ENCODE data around the gene OR7G2.
"Not testable (repeated sequence)": the region's sequence is repeated elsewhere in the genome, so short reads cannot be mapped to it uniquely, and the experiment has no call there.

Gene OR7G2

GRCh38 chr19:9075064-9075949 lies 32.0 kb downstream of the OR7G2 start:
- no peak for DNase-seq (ENCODE audit: low read depth in 2 of 3, low spot score in 1 of 3)

GRCh38 chr19:9073806-9074205 lies 33.5 kb downstream of the OR7G2 start:
- DNase-seq (ENCODE audit: low read depth in 2 of 3, low spot score in 1 of 3) = no peak

- DNase-seq (ENCODE audit: low read depth in 2 of 3, low spot score in 1 of 3) = not testable (repeated sequence)
These were observed 35.6 kb downstream of the OR7G2 start for GRCh38 chr19:9071720-9072119.

- DNase-seq (ENCODE audit: low read depth in 2 of 3, low spot score in 1 of 3) = no peak
These were observed 37.2 kb downstream of the OR7G2 start for GRCh38 chr19:9070066-9070465.

DNA sequence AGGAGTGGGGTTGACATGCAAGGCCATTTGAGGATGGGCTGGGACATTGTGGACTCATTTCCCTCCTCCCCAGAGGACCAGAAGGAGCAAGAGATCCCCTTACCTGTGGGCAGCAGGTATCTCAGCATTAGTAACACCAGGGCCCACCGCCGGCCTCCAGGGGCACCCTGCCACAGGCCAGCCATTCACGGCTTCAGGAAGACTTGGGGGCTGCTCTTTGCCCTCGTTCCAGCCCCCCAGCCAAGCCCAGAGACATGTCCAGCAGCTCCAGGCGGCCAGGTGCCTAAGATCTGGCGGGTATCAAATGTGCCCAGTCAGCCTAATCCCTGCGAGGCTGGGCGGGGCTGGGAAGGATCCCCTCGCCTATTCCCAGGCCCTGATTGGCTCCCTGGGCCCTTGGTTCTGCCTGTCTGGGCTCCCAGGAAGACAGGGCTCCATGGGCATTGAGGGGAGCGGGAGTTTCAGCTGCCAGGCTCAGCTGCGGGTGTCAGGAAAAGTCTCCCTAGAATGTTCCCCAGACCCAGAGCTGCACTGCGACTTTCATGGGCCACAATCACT lies 41.7 kb downstream of the OR7G2 start:
- no peak for DNase-seq (ENCODE audit: low read depth in 2 of 3, low spot score in 1 of 3)

GRCh38 chr19:9061879-9062278 lies 45.4 kb downstream of the OR7G2 start:
- no peak for DNase-seq (ENCODE audit: low read depth in 2 of 3, low spot score in 1 of 3)

DNA sequence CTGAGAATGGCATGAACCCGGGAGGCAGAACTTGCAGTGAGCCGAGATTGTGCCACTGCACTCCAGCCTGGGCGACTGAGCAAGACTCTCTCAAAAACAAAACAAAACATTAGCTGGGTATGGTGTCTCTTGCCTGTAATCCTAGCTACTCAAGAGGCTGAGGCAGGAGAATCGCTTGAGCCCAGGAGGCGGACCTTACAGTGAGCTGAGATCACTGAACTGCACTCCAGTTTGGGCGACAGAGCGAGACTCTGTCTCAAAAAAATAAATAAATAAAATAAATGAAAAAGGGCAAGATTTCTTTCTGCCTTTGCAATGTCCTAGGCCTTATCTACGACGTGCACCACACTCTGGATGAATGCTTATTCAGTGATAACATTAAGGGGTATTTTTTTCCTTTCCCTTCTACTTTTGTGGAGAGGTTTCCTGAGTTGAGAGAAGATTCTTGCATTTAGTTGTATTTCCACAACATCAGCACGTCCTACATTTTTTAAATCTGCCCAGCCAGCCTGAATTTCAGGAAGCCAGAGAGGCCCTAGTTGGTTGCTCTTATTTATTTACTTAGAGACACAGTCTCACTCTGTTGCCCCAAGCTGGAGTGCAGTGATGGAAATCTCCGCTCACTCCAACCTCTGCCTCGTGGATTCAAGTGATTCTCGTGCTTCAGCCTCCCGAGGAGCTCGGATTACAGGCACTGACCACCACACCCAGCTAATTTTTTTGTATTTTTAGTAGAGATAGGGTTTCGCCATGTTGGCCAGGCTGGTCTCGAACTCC lies 46.5 kb downstream of the OR7G2 start:
- DNase-seq (ENCODE audit: low read depth in 2 of 3, low spot score in 1 of 3) = no peak

DNA sequence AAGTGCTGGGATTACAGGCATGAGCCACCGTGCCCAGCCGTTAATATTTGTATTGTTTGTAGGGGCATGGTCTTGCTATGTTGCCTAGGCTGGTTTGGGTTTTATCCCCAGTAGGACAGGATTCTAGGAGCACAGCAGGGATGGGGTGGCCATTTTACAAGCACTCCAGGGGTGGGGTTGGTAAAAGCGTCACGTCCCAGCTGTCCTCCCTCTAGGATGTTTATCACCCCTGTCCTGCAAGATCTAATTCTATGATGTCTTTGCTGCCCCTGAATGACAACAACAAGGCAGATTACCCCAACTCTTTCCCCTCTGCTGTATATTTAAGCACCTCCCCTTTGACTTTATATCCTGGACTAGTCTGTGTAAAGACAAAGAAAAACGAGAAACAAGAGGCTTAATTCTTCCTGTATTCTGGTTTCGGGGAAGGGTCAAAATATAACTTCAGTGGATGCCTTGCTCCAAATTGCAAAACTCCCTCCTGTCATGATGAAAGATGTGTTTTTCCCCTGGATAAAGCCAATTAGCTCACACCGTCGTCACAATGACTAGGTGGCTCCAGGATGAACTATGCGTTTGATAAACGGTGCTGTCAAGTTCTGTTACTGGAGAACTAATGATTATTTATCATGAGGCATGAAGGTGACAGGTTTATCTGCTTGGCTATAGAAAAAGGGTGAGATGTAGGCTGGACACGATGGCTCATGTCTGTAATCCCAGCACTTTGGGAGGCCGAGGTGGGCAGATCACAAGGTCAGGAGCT lies 48.2 kb downstream of the OR7G2 start:
- no peak for DNase-seq (ENCODE audit: low read depth in 2 of 3, low spot score in 1 of 3)

- DNase-seq (ENCODE audit: low read depth in 2 of 3, low spot score in 1 of 3) = no peak
These were observed 49.6 kb downstream of the OR7G2 start for GRCh38 chr19:9057505-9058258.

DNA sequence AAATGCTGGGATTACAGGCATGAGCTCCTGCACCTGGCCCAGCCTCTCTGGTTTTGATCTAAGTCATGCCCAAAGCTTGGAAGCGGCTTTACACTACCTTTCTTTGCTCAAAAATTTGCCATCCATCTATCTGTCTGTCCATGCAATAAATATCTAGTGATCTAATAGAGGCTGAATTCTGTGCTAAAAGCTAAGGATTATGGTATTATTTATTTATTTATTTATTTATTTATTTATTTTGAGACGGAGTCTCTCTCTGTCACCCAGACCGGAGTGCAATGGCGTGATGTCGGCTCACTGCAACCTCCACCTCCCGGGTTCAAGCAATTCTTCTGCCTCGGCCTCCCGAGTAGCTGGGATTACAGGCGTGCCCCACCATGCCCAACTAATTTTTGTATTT lies 51.1 kb downstream of the OR7G2 start:
- not testable (repeated sequence) for DNase-seq (ENCODE audit: low read depth in 2 of 3, low spot score in 1 of 3)

GRCh38 chr19:9054765-9055164 lies 52.5 kb downstream of the OR7G2 start:
- DNase-seq (ENCODE audit: low read depth in 2 of 3, low spot score in 1 of 3) = no peak

GRCh38 chr19:9054207-9054606 lies 53.1 kb downstream of the OR7G2 start:
- no peak for DNase-seq (ENCODE audit: low read depth in 2 of 3, low spot score in 1 of 3)

GRCh38 chr19:9053674-9054073 lies 53.6 kb downstream of the OR7G2 start:
- not testable (repeated sequence) for DNase-seq (ENCODE audit: low read depth in 2 of 3, low spot score in 1 of 3)

DNA sequence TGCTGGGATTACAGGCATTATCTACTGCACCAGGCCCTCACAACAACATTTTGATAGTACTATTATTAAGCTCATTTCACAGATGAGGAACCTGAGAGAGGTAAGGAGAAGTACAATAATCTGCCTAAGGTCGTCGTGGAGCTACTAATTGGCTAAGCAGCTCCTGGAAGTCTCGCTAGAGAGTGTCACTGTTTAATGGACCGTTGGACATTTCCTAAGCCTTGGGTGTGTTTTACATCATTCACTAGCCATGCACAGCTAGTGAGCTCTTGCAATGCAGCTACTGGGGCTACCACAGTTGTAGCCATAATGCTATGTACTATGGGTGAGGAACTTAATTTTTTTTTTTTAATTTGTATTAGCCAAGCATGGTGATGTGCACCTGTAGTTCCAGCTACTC lies 54.4 kb downstream of the OR7G2 start:
- no peak for DNase-seq (ENCODE audit: low read depth in 2 of 3, low spot score in 1 of 3)
